Measurements from ENCODE around the gene SH3GL2.

DNA sequence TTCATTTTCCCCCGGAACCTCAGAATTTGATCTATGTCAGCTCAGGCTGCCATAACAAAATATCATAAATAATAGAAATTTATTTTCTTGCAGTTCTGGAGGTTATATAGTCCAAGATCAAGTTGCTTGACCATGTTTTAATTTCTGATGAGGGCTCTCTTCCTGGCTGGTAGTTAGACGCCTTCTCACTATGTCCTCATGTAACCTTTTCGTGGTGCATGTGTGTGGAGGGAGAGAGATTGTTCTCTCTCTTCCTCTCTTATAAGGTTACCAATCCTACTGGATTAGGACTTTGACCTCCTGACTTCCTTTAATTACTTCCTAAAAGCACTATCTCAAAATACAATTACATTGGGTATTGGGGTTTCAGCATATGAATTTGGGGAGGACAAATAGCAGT lies 198.6 kb downstream of the SH3GL2 start:
- TF ChIP-seq, protein P1, sequence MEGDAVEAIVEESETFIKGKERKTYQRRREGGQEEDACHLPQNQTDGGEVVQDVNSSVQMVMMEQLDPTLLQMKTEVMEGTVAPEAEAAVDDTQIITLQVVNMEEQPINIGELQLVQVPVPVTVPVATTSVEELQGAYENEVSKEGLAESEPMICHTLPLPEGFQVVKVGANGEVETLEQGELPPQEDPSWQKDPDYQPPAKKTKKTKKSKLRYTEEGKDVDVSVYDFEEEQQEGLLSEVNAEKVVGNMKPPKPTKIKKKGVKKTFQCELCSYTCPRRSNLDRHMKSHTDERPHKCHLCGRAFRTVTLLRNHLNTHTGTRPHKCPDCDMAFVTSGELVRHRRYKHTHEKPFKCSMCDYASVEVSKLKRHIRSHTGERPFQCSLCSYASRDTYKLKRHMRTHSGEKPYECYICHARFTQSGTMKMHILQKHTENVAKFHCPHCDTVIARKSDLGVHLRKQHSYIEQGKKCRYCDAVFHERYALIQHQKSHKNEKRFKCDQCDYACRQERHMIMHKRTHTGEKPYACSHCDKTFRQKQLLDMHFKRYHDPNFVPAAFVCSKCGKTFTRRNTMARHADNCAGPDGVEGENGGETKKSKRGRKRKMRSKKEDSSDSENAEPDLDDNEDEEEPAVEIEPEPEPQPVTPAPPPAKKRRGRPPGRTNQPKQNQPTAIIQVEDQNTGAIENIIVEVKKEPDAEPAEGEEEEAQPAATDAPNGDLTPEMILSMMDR (optimal IDR thresholded peaks at IDR 0.05 in 1 of 3, IDR thresholded peaks at IDR 0.05 in 1 of 3, conservative IDR thresholded peaks at IDR 0.05 in 1 of 3; ENCODE audit: extremely low read depth in 1 of 3, insufficient read depth in 2 of 3, low read length in 3 of 3), result no peak
- no peak for TF ChIP-seq EZH2 (IDR thresholded peaks at IDR 0.05; ENCODE audit: low read length)
